ENCODE measurements around the gene FAM222A.

DNA sequence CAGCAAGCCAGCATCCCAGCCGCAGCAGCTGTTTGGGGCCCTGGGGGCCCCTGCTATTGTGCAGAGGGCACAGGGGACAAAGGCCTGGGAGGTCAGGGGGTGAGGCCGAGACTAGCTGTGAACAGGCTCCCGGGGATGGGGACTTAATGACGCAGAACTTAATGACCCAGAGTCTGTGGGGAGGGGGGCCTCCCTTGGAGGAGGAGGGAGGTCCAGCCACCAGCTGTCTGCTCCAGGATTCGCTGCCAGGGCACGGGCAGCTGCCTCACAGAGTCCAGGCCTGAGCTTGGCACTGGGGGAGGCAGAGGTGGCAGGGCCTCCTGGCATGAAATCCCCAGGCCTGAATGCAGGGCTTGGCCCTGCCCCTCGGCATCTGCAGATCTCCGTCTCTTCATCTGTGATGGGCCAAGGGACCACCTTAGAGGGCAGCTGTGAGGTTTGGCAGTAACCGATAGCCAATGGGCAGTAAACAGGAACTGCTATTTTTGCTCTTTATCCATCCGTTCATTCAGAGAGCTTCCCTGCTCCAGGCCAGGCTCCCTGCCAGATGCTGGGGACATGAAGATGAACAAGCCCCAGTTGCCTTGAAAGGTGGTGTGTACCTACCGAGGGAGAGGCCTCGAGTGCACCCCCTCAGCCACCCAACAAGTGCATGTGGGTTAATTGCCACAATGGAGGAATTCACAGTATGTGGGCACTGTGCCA is 6.7 kb downstream of the FAM222A start:
- TF ChIP-seq EZH2 (IDR thresholded peaks at IDR 0.05; ENCODE audit: low read depth), result no peak
- TF ChIP-seq, protein P1, sequence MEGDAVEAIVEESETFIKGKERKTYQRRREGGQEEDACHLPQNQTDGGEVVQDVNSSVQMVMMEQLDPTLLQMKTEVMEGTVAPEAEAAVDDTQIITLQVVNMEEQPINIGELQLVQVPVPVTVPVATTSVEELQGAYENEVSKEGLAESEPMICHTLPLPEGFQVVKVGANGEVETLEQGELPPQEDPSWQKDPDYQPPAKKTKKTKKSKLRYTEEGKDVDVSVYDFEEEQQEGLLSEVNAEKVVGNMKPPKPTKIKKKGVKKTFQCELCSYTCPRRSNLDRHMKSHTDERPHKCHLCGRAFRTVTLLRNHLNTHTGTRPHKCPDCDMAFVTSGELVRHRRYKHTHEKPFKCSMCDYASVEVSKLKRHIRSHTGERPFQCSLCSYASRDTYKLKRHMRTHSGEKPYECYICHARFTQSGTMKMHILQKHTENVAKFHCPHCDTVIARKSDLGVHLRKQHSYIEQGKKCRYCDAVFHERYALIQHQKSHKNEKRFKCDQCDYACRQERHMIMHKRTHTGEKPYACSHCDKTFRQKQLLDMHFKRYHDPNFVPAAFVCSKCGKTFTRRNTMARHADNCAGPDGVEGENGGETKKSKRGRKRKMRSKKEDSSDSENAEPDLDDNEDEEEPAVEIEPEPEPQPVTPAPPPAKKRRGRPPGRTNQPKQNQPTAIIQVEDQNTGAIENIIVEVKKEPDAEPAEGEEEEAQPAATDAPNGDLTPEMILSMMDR (conservative IDR thresholded peaks at IDR 0.05), result no peak

All from PC-9 (cell line).